WTC11 (cell line): Measurements from ENCODE around the gene HIKESHI. TPM values are rescaled to one million over a fixed set of nuclear protein-coding genes. Genes with fewer than 3 reads are reported as not detected.

Experiments
- ATAC-seq: fragments of 200-7000 bp; cut with Tn5 transposase; 2 replicates; pipeline ENCODE4 v1.10.0; 2021; ENCODE audit warnings: mild to moderate bottlenecking, moderate library complexity
- CTCF ChIA-PET: fragments of 300-600 bp; sonication (Branson Sonifier 250); formaldehyde crosslinking; loops from one replicate; lab custom pipeline; 2021; ENCODE audit warnings: antibody characterized with exemption; lab: Charles Lee
- POLR2A ChIA-PET: fragments of 350-600 bp; sonication (Branson Sonifier 250); formaldehyde crosslinking; loops from one replicate; lab custom pipeline; 2021; ENCODE audit warnings: antibody characterized with exemption; lab: Charles Lee
- DNase-seq: peaks from one replicate; pipeline ENCODE4 v3.0.0; 2021; ENCODE audit warnings: low spot score
- H3K27ac Mint-ChIP-seq: 2 replicates; pipeline ENCODE4 v1.8.0; 2021; ENCODE audit warnings: mixed read lengths
- H3K27me3 Mint-ChIP-seq: 2 replicates; pipeline ENCODE4 v1.8.0; 2021; ENCODE audit warnings: low read depth, mild to moderate bottlenecking, moderate library complexity, mixed read lengths
- H3K36me3 Mint-ChIP-seq: 2 replicates; pipeline ENCODE4 v1.8.0; 2021; ENCODE audit warnings: mixed read lengths
- H3K4me1 Mint-ChIP-seq: 2 replicates; pipeline ENCODE4 v1.8.0; 2022; ENCODE audit warnings: mixed read lengths
- H3K4me3 Mint-ChIP-seq: 2 replicates; pipeline ENCODE4 v1.8.0; 2021; ENCODE audit warnings: mild to moderate bottlenecking, moderate library complexity, mixed read lengths
- H3K9me3 Mint-ChIP-seq: 2 replicates; pipeline ENCODE4 v1.8.0; 2021; ENCODE audit warnings: mixed read lengths
- ATF1 ChIP-seq: sonication (generic); formaldehyde crosslinking; IDR thresholded peaks from 2 replicates; pipeline ENCODE4 v1.8.1; 2023; ENCODE audit warnings: mild to moderate bottlenecking, moderate library complexity, missing genetic modification reagents
- ATF3 ChIP-seq: sonication (generic); formaldehyde crosslinking; conservative IDR thresholded peaks from 2 replicates; pipeline ENCODE4 v1.8.1; 2022; ENCODE audit warnings: mild to moderate bottlenecking, missing genetic modification reagents
- CBFB ChIP-seq: sonication (generic); formaldehyde crosslinking; IDR thresholded peaks from 2 replicates; pipeline ENCODE4 v1.8.1; 2022; ENCODE audit warnings: mild to moderate bottlenecking, low read depth, missing genetic modification reagents
- ELF4 ChIP-seq: sonication (generic); formaldehyde crosslinking; IDR thresholded peaks from 2 replicates; pipeline ENCODE4 v1.8.1; 2022; ENCODE audit warnings: low read depth, mild to moderate bottlenecking, moderate library complexity, missing genetic modification reagents
- ESRRA ChIP-seq: sonication (generic); formaldehyde crosslinking; IDR thresholded peaks from 2 replicates; pipeline ENCODE4 v1.8.1; 2022; ENCODE audit warnings: mild to moderate bottlenecking, missing genetic modification reagents, borderline replicate concordance
- FOXP1 ChIP-seq: sonication (generic); formaldehyde crosslinking; IDR thresholded peaks from 2 replicates; pipeline ENCODE4 v1.8.0; 2022; ENCODE audit warnings: missing genetic modification reagents, mild to moderate bottlenecking, moderate library complexity, borderline replicate concordance
- GABPB1 ChIP-seq: sonication (generic); formaldehyde crosslinking; IDR thresholded peaks from 2 replicates; pipeline ENCODE4 v1.8.1; 2023; ENCODE audit warnings: mild to moderate bottlenecking, missing genetic modification reagents
- GRHL2 ChIP-seq: fragments of 250-450 bp; sonication (Bioruptor Pico); IDR thresholded peaks from 2 replicates; pipeline ENCODE4 v1.8.0; 2022; ENCODE audit warnings: mild to moderate bottlenecking, moderate library complexity; ENCODE audit not compliant: insufficient replicate concordance, severe bottlenecking
- HMGA2 ChIP-seq: fragments of 250-450 bp; sonication (Bioruptor Pico); IDR thresholded peaks from 2 replicates; pipeline ENCODE4 v1.4.0; 2021; ENCODE audit warnings: mild to moderate bottlenecking, moderate library complexity
- JAZF1 ChIP-seq: fragments of 250-450 bp; sonication (Bioruptor Pico); IDR thresholded peaks from 2 replicates; pipeline ENCODE4 v1.9.0; 2021; ENCODE audit warnings: moderate library complexity, mild to moderate bottlenecking, inconsistent platforms
- JUN ChIP-seq: sonication (generic); formaldehyde crosslinking; IDR thresholded peaks from 2 replicates; pipeline ENCODE4 v1.8.0; 2023; ENCODE audit warnings: mild to moderate bottlenecking, missing genetic modification reagents
- KAT7 ChIP-seq: sonication (generic); formaldehyde crosslinking; IDR thresholded peaks from 2 replicates; pipeline ENCODE4 v1.8.1; 2023; ENCODE audit warnings: missing genetic modification reagents, mild to moderate bottlenecking, borderline replicate concordance
- NFATC4 ChIP-seq: fragments of 250-450 bp; sonication (Bioruptor Pico); IDR thresholded peaks from 2 replicates; pipeline ENCODE4 v1.9.0; 2021; ENCODE audit warnings: mild to moderate bottlenecking
- NR2C2 ChIP-seq: sonication (generic); formaldehyde crosslinking; IDR thresholded peaks from 2 replicates; pipeline ENCODE4 v1.8.0; 2022; ENCODE audit warnings: mild to moderate bottlenecking, missing genetic modification reagents
- PREB ChIP-seq: sonication (generic); formaldehyde crosslinking; IDR thresholded peaks from 2 replicates; pipeline ENCODE4 v1.8.1; 2022; ENCODE audit warnings: mild to moderate bottlenecking, missing genetic modification reagents, moderate library complexity, borderline replicate concordance
- TEAD4 ChIP-seq: sonication (generic); formaldehyde crosslinking; IDR thresholded peaks from 2 replicates; pipeline ENCODE4 v1.8.0; 2022; ENCODE audit warnings: mild to moderate bottlenecking, missing genetic modification reagents
- ZNF219 ChIP-seq: sonication (generic); formaldehyde crosslinking; IDR thresholded peaks from 2 replicates; pipeline ENCODE4 v1.8.0; 2023; ENCODE audit warnings: missing genetic modification reagents, mild to moderate bottlenecking, borderline replicate concordance
- total RNA-seq: library from RNA; stranded (reverse); gene quantifications from 3 replicates; pipeline ENCODE4 v1.2.3, GENCODE V29; 2021
- TF ChIP-seq, protein P1 (sequence below): fragments of 250-450 bp; sonication (Bioruptor Pico); IDR thresholded peaks from 2 replicates; pipeline ENCODE4 v1.9.0; 2021; ENCODE audit warnings: mild to moderate bottlenecking
- TF ChIP-seq, protein P2 (sequence below): fragments of 200-600 bp; IDR thresholded peaks from 2 replicates; pipeline ENCODE4 v1.8.0; 2022; ENCODE audit warnings: antibody characterized with exemption
- TF ChIP-seq, protein P3 (sequence below): sonication (generic); formaldehyde crosslinking; IDR thresholded peaks from 2 replicates; pipeline ENCODE4 v1.8.1; 2023; ENCODE audit warnings: mild to moderate bottlenecking, missing genetic modification reagents
- TF ChIP-seq, protein P4 (sequence below): fragments of 250-450 bp; sonication (Bioruptor Pico); IDR thresholded peaks from 2 replicates; pipeline ENCODE4 v1.8.0; 2021; ENCODE audit warnings: mild to moderate bottlenecking
- TF ChIP-seq, protein P5 (sequence below): sonication (generic); formaldehyde crosslinking; IDR thresholded peaks from 2 replicates; pipeline ENCODE4 v1.8.0; 2023; ENCODE audit warnings: missing genetic modification reagents, mild to moderate bottlenecking, borderline replicate concordance

Gene HIKESHI
- total RNA-seq, 1 experiment from 2014 or later: 48.3 TPM

GRCh38 chr11:86256608-86257007 lies 45.4 kb upstream of the HIKESHI start:
- ATAC-seq: no peak
- H3K4me3 Mint-ChIP-seq: no peak overlapping the region
- ChIA-PET POLR2A (no interaction called here), CTCF (interaction anchor here (0.6 kb wide), 2 partner anchors 53 to 465 kb away, joined by 3 read pairs; no protein-coding TSS in a partner anchor)
- H3K27me3 Mint-ChIP-seq: no peaks in the 10 kb centered on the region
- no peak overlapping the region for H3K27ac Mint-ChIP-seq
- H3K36me3 Mint-ChIP-seq: peaks cover 31% of the 10 kb centered on the region
- H3K4me1 Mint-ChIP-seq: 0 out of 2 replicates have a peak, but pooled peaks cover 3% of the 10 kb centered on the region
- DNase-seq: no peak
- no peaks in the 10 kb centered on the region for H3K9me3 Mint-ChIP-seq
- TF ChIP-seq ELF4 (CRISPR knock-in tag): no peak
- no peak for TF ChIP-seq JUN (CRISPR knock-in tag)
- no peak for TF ChIP-seq GRHL2 (CRISPR knock-in tag)
- TF ChIP-seq NFATC4 (CRISPR knock-in tag): no peak
- TF ChIP-seq FOXP1 (CRISPR knock-in tag): no peak
- TF ChIP-seq PREB (CRISPR knock-in tag): no peak
- TF ChIP-seq, protein P1, sequence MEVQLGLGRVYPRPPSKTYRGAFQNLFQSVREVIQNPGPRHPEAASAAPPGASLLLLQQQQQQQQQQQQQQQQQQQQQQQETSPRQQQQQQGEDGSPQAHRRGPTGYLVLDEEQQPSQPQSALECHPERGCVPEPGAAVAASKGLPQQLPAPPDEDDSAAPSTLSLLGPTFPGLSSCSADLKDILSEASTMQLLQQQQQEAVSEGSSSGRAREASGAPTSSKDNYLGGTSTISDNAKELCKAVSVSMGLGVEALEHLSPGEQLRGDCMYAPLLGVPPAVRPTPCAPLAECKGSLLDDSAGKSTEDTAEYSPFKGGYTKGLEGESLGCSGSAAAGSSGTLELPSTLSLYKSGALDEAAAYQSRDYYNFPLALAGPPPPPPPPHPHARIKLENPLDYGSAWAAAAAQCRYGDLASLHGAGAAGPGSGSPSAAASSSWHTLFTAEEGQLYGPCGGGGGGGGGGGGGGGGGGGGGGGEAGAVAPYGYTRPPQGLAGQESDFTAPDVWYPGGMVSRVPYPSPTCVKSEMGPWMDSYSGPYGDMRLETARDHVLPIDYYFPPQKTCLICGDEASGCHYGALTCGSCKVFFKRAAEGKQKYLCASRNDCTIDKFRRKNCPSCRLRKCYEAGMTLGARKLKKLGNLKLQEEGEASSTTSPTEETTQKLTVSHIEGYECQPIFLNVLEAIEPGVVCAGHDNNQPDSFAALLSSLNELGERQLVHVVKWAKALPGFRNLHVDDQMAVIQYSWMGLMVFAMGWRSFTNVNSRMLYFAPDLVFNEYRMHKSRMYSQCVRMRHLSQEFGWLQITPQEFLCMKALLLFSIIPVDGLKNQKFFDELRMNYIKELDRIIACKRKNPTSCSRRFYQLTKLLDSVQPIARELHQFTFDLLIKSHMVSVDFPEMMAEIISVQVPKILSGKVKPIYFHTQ (CRISPR knock-in tag): no peak
- TF ChIP-seq KAT7 (CRISPR knock-in tag): no peak
- TF ChIP-seq TEAD4 (CRISPR knock-in tag): no peak
- TF ChIP-seq, protein P2, sequence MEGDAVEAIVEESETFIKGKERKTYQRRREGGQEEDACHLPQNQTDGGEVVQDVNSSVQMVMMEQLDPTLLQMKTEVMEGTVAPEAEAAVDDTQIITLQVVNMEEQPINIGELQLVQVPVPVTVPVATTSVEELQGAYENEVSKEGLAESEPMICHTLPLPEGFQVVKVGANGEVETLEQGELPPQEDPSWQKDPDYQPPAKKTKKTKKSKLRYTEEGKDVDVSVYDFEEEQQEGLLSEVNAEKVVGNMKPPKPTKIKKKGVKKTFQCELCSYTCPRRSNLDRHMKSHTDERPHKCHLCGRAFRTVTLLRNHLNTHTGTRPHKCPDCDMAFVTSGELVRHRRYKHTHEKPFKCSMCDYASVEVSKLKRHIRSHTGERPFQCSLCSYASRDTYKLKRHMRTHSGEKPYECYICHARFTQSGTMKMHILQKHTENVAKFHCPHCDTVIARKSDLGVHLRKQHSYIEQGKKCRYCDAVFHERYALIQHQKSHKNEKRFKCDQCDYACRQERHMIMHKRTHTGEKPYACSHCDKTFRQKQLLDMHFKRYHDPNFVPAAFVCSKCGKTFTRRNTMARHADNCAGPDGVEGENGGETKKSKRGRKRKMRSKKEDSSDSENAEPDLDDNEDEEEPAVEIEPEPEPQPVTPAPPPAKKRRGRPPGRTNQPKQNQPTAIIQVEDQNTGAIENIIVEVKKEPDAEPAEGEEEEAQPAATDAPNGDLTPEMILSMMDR: no peak
- TF ChIP-seq HMGA2: no peak
- TF ChIP-seq, protein P3, sequence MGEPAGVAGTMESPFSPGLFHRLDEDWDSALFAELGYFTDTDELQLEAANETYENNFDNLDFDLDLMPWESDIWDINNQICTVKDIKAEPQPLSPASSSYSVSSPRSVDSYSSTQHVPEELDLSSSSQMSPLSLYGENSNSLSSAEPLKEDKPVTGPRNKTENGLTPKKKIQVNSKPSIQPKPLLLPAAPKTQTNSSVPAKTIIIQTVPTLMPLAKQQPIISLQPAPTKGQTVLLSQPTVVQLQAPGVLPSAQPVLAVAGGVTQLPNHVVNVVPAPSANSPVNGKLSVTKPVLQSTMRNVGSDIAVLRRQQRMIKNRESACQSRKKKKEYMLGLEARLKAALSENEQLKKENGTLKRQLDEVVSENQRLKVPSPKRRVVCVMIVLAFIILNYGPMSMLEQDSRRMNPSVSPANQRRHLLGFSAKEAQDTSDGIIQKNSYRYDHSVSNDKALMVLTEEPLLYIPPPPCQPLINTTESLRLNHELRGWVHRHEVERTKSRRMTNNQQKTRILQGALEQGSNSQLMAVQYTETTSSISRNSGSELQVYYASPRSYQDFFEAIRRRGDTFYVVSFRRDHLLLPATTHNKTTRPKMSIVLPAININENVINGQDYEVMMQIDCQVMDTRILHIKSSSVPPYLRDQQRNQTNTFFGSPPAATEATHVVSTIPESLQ (CRISPR knock-in tag): no peak
- no peak for TF ChIP-seq JAZF1 (CRISPR knock-in tag)
- TF ChIP-seq GABPB1: no peak
- TF ChIP-seq ATF3 (CRISPR knock-in tag): no peak

DNA sequence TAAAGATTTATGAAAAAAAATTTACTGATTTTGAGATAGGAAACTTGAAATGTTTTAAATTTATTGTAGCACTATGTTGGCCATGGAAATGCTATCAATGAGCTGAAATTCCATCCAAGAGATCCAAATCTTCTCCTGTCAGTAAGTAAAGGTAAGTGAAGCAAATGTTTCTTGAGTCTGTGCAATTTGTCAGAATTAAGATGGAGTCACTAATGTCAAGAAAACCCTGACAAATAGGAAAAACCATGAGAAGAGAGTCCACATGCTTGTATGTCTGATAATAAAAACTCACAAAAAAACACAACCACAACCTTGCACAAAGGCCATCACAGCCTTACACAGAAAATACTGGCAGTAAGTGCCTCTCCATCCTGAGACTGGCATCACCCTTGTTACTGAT lies 44.6 kb upstream of the HIKESHI start:
- H3K9me3 Mint-ChIP-seq: no peaks in the 10 kb centered on the region
- peaks cover 35% of the 10 kb centered on the region for H3K36me3 Mint-ChIP-seq
- H3K27ac Mint-ChIP-seq: no peak overlapping the region
- ChIA-PET POLR2A (no interaction called here), CTCF (interaction anchor here (0.8 kb wide), 1 partner anchor 64 kb away, joined by 3 read pairs; no protein-coding TSS in a partner anchor)
- ATAC-seq: no peak
- H3K4me3 Mint-ChIP-seq: no peak overlapping the region
- H3K27me3 Mint-ChIP-seq: no peaks in the 10 kb centered on the region
- H3K4me1 Mint-ChIP-seq: 0 out of 2 replicates have a peak, but pooled peaks cover 3% of the 10 kb centered on the region
- no peak for DNase-seq
- no peak for TF ChIP-seq ATF1 (CRISPR knock-in tag)
- TF ChIP-seq ESRRA (CRISPR knock-in tag): no peak
- TF ChIP-seq CBFB (CRISPR knock-in tag): no peak
- TF ChIP-seq, protein P4, sequence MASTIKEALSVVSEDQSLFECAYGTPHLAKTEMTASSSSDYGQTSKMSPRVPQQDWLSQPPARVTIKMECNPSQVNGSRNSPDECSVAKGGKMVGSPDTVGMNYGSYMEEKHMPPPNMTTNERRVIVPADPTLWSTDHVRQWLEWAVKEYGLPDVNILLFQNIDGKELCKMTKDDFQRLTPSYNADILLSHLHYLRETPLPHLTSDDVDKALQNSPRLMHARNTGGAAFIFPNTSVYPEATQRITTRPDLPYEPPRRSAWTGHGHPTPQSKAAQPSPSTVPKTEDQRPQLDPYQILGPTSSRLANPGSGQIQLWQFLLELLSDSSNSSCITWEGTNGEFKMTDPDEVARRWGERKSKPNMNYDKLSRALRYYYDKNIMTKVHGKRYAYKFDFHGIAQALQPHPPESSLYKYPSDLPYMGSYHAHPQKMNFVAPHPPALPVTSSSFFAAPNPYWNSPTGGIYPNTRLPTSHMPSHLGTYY (CRISPR knock-in tag): no peak
- no peak for TF ChIP-seq NR2C2
- TF ChIP-seq, protein P5, sequence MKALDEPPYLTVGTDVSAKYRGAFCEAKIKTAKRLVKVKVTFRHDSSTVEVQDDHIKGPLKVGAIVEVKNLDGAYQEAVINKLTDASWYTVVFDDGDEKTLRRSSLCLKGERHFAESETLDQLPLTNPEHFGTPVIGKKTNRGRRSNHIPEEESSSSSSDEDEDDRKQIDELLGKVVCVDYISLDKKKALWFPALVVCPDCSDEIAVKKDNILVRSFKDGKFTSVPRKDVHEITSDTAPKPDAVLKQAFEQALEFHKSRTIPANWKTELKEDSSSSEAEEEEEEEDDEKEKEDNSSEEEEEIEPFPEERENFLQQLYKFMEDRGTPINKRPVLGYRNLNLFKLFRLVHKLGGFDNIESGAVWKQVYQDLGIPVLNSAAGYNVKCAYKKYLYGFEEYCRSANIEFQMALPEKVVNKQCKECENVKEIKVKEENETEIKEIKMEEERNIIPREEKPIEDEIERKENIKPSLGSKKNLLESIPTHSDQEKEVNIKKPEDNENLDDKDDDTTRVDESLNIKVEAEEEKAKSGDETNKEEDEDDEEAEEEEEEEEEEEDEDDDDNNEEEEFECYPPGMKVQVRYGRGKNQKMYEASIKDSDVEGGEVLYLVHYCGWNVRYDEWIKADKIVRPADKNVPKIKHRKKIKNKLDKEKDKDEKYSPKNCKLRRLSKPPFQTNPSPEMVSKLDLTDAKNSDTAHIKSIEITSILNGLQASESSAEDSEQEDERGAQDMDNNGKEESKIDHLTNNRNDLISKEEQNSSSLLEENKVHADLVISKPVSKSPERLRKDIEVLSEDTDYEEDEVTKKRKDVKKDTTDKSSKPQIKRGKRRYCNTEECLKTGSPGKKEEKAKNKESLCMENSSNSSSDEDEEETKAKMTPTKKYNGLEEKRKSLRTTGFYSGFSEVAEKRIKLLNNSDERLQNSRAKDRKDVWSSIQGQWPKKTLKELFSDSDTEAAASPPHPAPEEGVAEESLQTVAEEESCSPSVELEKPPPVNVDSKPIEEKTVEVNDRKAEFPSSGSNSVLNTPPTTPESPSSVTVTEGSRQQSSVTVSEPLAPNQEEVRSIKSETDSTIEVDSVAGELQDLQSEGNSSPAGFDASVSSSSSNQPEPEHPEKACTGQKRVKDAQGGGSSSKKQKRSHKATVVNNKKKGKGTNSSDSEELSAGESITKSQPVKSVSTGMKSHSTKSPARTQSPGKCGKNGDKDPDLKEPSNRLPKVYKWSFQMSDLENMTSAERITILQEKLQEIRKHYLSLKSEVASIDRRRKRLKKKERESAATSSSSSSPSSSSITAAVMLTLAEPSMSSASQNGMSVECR (CRISPR knock-in tag): no peak
- no peak for TF ChIP-seq ZNF219 (CRISPR knock-in tag)
